NCI-H2196 treated with DMSO at 0.1 percent for 48 hours (cell line): ENCODE results near the gene NANOS3.

Experiments
- DNase-seq: peaks from one replicate; lab custom pipeline; 2025; ENCODE audit not compliant: unreplicated experiment; lab: John Stamatoyannopoulos, UW

Gene NANOS3

GRCh38 chr19:13864667-13865570 is 12.0 kb upstream of the NANOS3 start:
- no peak for DNase-seq

GRCh38 chr19:13865571-13866462 is 11.1 kb upstream of the NANOS3 start:
- no peak for DNase-seq

DNA sequence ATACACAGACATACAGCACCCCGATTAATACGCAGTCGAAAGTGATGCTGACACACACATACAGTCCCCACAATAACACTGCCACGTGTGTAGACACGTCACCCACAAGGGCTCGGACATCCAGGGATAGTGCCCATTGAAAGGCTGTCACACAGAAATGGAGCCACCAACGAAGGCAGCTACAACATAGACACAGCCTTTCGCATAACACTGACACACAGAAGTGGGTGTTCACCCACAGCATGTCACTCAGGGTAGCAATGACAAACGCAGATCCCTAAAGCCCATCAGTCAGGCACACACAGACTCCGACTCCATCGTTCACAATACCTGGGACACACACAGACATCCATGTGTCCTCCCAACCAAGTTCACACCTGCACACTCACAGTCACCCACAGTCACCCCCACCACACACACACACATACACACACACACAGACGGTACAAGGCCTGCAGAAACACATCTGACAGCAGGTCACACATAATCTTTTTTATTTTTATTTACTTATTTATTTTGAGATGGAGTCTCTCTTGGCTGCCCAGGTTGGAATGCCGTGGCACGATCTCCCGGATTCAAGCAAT is 10.4 kb upstream of the NANOS3 start:
- no peak for DNase-seq

GRCh38 chr19:13868663-13869062 is 8.3 kb upstream of the NANOS3 start:
- DNase-seq: no peak

DNA sequence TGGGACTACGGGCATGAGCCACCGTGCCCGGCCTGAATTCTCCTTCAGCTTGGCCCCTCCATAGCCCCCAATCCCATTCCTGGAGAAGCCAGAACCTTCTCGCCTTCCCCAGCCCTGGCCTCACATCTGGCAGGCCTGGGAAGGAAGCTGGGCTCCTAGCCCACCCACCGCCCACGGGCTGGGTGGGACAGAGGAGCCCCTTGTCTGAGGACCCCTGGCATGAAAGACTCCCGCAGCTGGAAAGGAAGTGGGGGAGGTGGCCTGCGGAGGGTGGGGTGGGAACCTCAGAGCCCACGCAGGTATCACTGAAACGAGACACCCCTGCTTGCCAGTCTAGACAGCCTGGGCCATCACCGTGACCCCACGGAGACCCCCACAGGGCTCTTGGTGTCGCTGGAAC is 7.7 kb upstream of the NANOS3 start:
- no peak for DNase-seq

DNA sequence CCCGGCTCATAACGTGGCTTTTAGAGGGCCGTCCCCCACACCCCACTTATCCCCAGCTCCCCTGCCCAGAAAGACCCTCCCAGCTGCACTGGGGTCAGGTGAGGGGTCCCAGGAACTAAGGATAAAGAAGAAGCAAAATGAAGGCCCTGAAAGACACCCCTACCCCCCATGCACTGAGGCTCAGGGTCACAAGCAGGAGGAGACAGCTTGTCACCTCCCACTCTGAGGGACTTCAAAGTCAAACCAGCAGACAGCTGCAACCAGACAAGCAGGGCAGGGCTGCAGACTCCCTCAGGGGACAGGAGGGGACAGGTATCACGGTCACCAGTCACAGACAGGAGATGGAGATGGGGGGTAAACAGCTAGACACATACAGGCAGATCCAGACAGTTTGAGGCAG is 6.1 kb upstream of the NANOS3 start:
- DNase-seq: no peak

- no peak for DNase-seq
Measured at GRCh38 chr19:13872339-13872694, 4.6 kb upstream of the NANOS3 start.

- DNase-seq: no peak
Measured at GRCh38 chr19:13872695-13873389, 4.1 kb upstream of the NANOS3 start.

DNA sequence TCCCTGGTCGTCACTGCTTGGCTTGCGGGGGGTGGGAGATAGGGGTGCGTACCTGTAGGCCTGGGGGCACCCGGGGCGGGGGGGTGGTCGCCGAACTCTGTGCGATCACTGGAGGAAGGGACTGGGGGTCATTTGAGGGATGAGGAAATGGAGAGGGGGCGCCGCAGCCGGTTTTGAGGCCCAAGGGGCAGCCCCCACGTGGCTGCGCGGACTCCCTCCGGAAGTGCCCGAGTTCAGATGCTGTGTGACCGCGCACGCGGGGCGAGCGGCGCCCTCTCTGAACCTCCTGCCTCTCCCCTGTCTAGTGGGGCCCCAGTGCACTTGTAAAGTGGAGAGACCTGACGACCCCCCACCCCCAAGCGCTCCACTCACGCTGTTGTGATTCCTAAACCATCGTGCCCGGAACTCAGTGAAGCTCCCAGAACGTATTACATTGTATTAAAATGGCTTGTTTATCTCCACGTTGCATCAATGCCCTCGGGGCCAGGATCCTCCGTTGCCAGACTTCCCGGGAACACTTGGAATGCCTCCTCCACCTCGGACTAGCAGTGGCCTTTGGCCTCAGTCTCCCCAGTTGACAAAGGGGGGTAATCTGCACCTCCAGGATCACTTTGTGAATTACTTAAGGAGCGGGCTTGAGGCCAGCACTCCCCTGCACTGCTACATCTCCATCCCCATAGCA is 3.0 kb upstream of the NANOS3 start:
- DNase-seq: no peak

DNA sequence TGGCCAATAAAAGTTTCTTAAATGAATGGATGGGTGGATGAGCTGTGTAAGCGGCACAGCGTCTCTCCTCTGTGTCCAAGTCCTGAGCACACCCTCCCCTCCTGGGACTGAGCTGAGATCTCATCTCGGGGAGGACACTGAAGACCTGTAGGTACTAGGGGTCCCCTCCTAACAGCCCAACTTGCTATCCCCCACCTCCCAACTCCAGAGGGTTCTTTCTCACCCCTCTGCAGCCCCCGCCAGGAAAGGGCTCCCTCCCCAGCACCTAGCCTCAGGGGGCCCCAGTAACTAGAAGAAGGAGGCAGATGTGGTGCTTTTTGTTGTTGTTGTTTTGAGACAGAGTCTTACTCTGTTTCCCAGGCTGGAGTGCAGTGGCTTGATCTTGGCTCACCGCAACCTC is 1.1 kb upstream of the NANOS3 start:
- no peak for DNase-seq

GRCh38 chr19:13877303-13877702 is 369 bp downstream of the NANOS3 start:
- DNase-seq: no peak

DNA sequence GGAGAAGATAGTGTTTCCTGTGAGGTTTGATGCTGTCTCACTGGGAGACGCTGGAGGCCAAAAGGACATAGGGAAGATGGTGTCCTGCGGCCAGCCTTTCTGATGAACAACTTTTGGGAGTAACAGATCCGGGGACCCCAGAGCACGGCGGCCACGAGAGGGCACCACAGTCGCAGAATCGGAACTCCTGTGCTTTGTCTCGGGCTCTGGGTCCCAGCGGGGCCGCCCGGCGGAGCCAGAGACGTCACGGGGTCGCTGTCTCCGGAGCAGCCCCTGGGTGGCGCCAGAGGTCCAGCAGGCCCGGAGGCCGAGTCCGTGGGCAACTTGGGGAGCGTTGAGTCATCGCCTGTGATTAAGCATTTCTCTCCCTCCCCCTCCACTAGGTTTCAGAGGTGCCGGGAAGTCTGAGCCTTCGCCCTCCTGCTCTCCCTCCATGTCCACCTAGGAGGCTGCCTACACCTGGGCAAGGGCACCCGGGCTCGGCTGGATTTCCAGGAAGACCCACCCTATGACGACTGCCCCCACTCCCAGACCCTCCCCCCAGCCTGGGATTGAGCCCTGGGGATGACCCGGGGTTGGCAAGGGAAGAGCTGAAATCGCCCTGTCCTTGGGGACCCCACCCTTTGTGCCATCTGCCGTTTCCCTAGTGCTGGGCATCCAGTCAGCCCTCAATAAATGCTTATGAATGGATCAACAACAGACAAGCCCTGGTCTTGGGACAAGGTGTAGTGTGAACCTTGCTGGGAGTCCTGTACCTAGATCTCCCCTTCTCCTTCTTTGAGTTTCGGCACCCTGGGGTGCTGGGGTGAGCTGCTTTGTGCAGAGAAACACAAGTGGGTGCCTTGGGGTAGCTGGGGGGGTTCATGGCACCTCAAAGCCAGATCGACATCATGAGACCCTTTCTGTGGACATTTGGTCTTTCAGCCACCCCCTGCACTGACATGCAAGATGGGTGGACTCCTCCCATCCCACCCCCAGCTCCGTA is 3.4 kb downstream of the NANOS3 start:
- peak; percentile 94 for DNase-seq

DNA sequence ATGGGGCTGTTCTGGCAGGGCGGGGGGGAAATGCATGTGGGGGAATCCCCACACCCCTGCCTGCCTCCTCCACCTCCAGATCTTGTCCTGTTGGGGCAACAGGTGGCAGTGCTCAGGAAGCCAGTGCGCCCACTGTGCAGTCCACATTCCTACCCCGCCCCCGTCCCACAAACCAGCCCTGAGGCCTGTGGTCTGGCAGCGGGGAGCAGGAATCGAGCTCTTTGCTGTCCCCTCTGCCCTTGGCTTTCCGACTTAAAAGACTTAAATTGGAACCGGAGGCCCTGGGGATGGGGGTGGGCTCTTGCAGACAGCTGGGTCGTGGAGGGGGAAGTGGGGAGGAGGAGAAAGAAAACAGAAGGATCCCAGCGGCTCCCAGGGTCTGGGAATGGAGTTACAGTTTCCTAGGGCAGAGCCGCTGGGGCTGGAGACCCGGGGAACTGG is 4.3 kb downstream of the NANOS3 start:
- no peak for DNase-seq

DNA sequence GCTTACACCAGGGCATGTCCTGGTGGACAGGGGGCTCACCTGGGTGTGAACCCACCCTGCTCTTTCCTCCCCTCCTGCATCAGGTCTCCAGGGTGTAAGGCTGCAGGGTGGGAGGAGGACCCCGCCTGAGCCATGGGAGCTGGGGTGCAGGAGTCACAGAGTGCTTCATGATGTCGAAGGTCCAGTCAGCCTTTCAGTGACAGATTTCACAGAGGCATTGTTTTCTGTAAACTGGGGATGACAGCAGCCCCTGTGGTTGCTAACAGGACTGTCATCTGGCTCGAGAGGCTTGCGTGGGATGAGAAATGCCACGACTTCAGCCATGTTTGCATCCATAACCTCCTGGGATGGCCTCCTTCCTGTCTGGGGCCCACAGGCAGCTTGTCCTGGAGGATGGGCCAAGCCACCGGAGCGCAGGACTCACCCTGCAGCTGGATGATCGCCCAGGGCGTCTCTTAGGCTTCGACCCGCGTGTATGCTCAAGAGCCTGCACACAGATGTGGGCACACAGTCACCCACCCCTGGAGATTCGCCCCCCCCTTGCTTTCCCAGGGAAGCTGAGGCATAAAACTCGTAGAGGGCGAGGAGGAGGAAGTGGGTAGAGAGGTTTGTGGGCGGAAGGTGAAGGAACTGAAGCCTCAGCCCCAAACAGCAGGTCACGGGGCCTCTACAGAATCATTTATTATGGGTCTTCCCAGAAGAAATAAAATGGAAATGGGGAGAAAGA is 4.9 kb downstream of the NANOS3 start:
- DNase-seq: no peak

GRCh38 chr19:13882419-13882795 is 5.5 kb downstream of the NANOS3 start:
- DNase-seq: no peak

- DNase-seq: no peak
Measured at GRCh38 chr19:13882836-13883235, 5.9 kb downstream of the NANOS3 start.

DNA sequence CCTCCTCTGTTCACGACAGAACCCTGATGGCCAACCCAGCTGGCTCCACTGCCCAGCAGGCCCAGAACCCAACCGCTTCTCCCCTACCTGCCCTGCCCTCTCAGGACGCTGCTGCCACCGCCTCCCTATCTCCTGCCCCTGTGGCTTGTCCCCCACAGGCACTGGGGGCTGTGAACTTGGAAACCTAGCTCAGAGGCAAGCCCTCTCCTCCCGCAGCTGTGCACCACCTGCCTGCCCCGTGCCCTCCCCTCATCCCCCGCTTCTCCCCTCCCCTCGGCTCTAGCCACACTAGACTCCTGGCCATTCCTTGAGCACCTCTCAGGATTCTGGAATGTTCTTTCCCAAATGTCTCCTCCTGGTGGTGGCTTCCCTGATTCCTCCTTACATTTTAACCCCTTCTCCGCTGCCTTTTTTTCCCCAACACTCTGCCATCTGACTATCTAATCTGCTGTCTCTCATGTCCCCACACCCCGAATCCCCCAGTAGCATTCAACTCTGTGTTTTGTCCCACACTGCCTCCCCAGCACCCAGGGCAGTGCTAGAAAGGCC is 6.7 kb downstream of the NANOS3 start:
- DNase-seq: no peak
